BLaER1 (cell line): ENCODE data around the gene QTRT2.
A peak's percentile ranks its signal among the peaks of the same experiment; 100 is the strongest.

Source experiments
- H3K27ac ChIP-seq: shearing (Covaris generic); formaldehyde crosslinking; 2 replicates; pipeline ENCODE4 v1.8.1; 2022
- H3K27me3 ChIP-seq: shearing (Covaris generic); formaldehyde crosslinking; 2 replicates; pipeline ENCODE4 v1.8.1; 2022
- H3K36me3 ChIP-seq: shearing (Covaris generic); formaldehyde crosslinking; 2 replicates; pipeline ENCODE4 v1.8.1; 2022
- H3K4me1 ChIP-seq: shearing (Covaris generic); formaldehyde crosslinking; 2 replicates; pipeline ENCODE4 v1.8.1; 2022
- H3K4me2 ChIP-seq: shearing (Covaris generic); formaldehyde crosslinking; 2 replicates; pipeline ENCODE4 v1.8.1; 2022
- H3K4me3 ChIP-seq: shearing (Covaris generic); formaldehyde crosslinking; 2 replicates; pipeline ENCODE4 v1.8.1; 2022
- H3K9ac ChIP-seq: shearing (Covaris generic); formaldehyde crosslinking; 2 replicates; pipeline ENCODE4 v1.8.1; 2022
- H3K9me3 ChIP-seq: shearing (Covaris generic); formaldehyde crosslinking; 2 replicates; pipeline ENCODE4 v1.8.1; 2022
- H4K20me1 ChIP-seq: shearing (Covaris generic); formaldehyde crosslinking; 2 replicates; pipeline ENCODE4 v1.8.1; 2022
- Cebpa-rat ChIP-seq: shearing (Covaris generic); IDR thresholded peaks from 2 replicates; pipeline ENCODE4 v1.8.1; 2022

Gene QTRT2

DNA sequence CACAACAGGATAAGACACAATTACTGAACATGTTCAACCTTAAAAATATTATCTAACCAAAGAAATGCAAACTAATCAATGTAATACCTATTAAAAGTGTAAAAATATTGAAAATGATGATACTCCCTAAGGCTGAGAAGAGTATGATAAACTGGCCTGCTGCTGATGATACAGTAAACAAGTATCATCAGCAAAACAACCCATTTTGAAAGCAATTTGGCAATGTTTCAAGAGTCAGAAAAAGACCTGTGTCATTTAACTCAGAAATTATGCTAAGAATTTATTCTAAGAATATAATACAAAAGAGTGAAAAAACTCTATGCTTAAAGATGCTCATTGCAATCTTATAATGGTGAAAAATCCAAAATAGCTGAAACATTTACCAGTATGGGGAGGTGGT is 22.3 kb upstream of the QTRT2 start:
- Histone ChIP-seq H3K36me3 (no peaks in the 10 kb centered on the region), H3K9ac (no peak overlapping the region), H3K27me3 (no peaks in the 10 kb centered on the region), H4K20me1 (no peaks in the 10 kb centered on the region), H3K27ac (no peak overlapping the region), H3K9me3 (no peaks in the 10 kb centered on the region), H3K4me3 (no peak overlapping the region), H3K4me2 (no peak overlapping the region), H3K4me1 (no peaks in the 10 kb centered on the region)
- no peak for TF ChIP-seq Cebpa-rat

GRCh38 chr3:114034787-114035545 is 21.6 kb upstream of the QTRT2 start:
- H3K9me3 ChIP-seq, result no peaks in the 10 kb centered on the region
- no peaks in the 10 kb centered on the region for H3K36me3 ChIP-seq

DNA sequence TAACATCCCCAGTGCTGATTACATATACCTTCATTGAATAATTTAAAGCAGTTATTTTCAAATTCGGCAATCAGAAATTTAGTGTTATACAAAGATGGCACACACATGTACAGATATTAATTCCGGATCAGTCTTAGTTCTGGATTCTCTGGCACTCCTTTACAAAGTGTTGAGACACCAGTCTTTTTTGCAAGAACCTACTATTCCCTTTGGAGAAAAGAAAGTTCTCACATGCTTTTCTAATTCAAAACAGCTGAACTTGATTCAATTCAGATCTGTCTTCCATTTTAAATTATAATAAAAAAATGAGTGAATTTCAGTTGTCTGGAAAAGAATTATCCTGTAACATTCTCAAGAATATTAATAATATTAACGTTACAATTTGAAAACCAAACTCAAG is 20.6 kb upstream of the QTRT2 start:
- no peaks in the 10 kb centered on the region for H3K27me3 ChIP-seq
- H3K27ac ChIP-seq, result no peak overlapping the region
- H3K4me2 ChIP-seq, result no peak overlapping the region
- no peak overlapping the region for H3K4me3 ChIP-seq
- H3K36me3 ChIP-seq, result no peaks in the 10 kb centered on the region
- H3K4me1 ChIP-seq, result no peaks in the 10 kb centered on the region
- no peak overlapping the region for H3K9ac ChIP-seq
- H3K9me3 ChIP-seq, result no peaks in the 10 kb centered on the region
- no peaks in the 10 kb centered on the region for H4K20me1 ChIP-seq
- no peak for TF ChIP-seq Cebpa-rat

More at GRCh38 chr3:114034787-114035545, 21.6 kb upstream of the QTRT2 start:
- H3K4me3 ChIP-seq, result no peak overlapping the region
- H3K27ac ChIP-seq, result no peak overlapping the region
- no peak overlapping the region for H3K9ac ChIP-seq
- H3K27me3 ChIP-seq, result no peaks in the 10 kb centered on the region
- no peak overlapping the region for H3K4me2 ChIP-seq
- no peaks in the 10 kb centered on the region for H3K4me1 ChIP-seq
- no peaks in the 10 kb centered on the region for H4K20me1 ChIP-seq
- no peak for TF ChIP-seq Cebpa-rat

GRCh38 chr3:114043205-114043604 is 13.3 kb upstream of the QTRT2 start:
- no peaks in the 10 kb centered on the region for H3K9me3 ChIP-seq
- no peak overlapping the region for H3K27ac ChIP-seq
- no peaks in the 10 kb centered on the region for H3K36me3 ChIP-seq
- no peak overlapping the region for H3K4me2 ChIP-seq
- H3K4me1 ChIP-seq, result no peaks in the 10 kb centered on the region
- no peak overlapping the region for H3K4me3 ChIP-seq
- no peak for TF ChIP-seq Cebpa-rat
- no peaks in the 10 kb centered on the region for H3K27me3 ChIP-seq
- no peaks in the 10 kb centered on the region for H4K20me1 ChIP-seq
- H3K9ac ChIP-seq, result no peak overlapping the region

- Histone ChIP-seq H3K36me3 (no peaks in the 10 kb centered on the region), H3K4me1 (peaks cover 10% of the 10 kb centered on the region), H3K4me3 (no peak overlapping the region), H3K9me3 (no peaks in the 10 kb centered on the region), H3K9ac (no peak overlapping the region), H3K27ac (no peak overlapping the region), H3K27me3 (no peaks in the 10 kb centered on the region), H4K20me1 (no peaks in the 10 kb centered on the region), H3K4me2 (no peak overlapping the region)
- no peak for TF ChIP-seq Cebpa-rat
Observed at GRCh38 chr3:114052216-114052615, 4.3 kb upstream of the QTRT2 start.

GRCh38 chr3:114057011-114057347 is 442 bp downstream of the QTRT2 start:
- H3K27me3 ChIP-seq, result no peaks in the 10 kb centered on the region
- peaks cover 15% of the 10 kb centered on the region for H3K36me3 ChIP-seq
- peak overlapping the region; percentile 80 for H3K9ac ChIP-seq
- H3K4me2 ChIP-seq, result peak overlapping the region; percentile 73
- H3K4me1 ChIP-seq, result peaks cover 30% of the 10 kb centered on the region
- no peaks in the 10 kb centered on the region for H3K9me3 ChIP-seq
- H4K20me1 ChIP-seq, result peaks cover 20% of the 10 kb centered on the region
- TF ChIP-seq Cebpa-rat, result no peak
- H3K4me3 ChIP-seq, result peak overlapping the region; percentile 80
- H3K27ac ChIP-seq, result peak overlapping the region; percentile 50

DNA sequence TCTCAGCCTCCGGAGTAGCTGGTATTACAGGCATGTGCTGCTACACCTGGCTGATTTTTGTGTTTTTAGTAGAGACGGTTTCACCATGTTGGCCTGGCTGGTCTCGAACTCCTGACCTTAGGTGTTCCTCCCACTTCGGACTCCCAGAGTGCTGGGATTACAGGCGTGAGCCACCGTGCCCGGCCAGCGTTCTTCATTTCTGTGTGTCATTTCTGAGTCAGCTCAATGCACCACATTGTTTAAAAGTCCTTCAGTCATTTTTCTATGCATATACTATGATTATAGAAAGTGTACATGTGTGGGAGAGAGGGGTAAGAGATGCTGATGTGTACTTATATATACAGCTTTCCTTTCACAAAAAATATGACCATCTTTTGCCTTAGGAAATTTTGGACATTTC is 2.1 kb downstream of the QTRT2 start:
- TF ChIP-seq Cebpa-rat, result no peak
- Histone ChIP-seq H4K20me1 (peaks cover 32% of the 10 kb centered on the region), H3K27ac (no peak overlapping the region), H3K36me3 (peaks cover 15% of the 10 kb centered on the region), H3K27me3 (no peaks in the 10 kb centered on the region), H3K4me2 (peak overlapping the region; percentile 73), H3K9me3 (no peaks in the 10 kb centered on the region), H3K4me1 (peaks cover 30% of the 10 kb centered on the region), H3K9ac (no peak overlapping the region), H3K4me3 (no peak overlapping the region)

- no peak overlapping the region for H3K9ac ChIP-seq
- no peak overlapping the region for H3K4me2 ChIP-seq
- H3K27ac ChIP-seq, result no peak overlapping the region
- peaks cover 56% of the 10 kb centered on the region for H4K20me1 ChIP-seq
- H3K9me3 ChIP-seq, result no peaks in the 10 kb centered on the region
- peaks cover 20% of the 10 kb centered on the region for H3K4me1 ChIP-seq
- peaks cover 37% of the 10 kb centered on the region for H3K36me3 ChIP-seq
- H3K27me3 ChIP-seq, result no peaks in the 10 kb centered on the region
- no peak overlapping the region for H3K4me3 ChIP-seq
- no peak for TF ChIP-seq Cebpa-rat
Observed at GRCh38 chr3:114060906-114061655, 4.5 kb downstream of the QTRT2 start.

DNA sequence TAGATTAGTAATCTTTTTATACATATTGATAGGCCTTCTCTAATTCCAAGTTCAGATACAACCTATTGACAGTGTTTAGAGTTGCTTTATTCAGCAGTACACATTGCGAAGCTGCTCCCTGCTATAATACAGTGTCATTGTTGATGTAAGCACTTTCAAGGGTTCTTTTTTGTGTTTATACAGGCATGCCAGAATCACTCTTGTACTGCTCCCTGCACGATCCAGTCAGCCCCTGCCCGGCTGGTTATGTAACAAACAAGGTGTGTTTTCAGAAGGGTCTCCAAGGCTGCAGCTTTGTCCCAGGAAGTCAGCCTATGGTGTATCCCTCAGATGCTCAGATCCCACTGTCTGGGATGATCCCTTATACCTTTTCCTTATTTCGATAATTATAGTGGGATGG is 11.3 kb downstream of the QTRT2 start:
- Histone ChIP-seq H3K9ac (no peak overlapping the region), H3K4me1 (no peaks in the 10 kb centered on the region), H3K9me3 (no peaks in the 10 kb centered on the region), H3K4me3 (no peak overlapping the region), H3K4me2 (no peak overlapping the region), H3K27me3 (no peaks in the 10 kb centered on the region), H4K20me1 (peaks cover 52% of the 10 kb centered on the region), H3K36me3 (peaks cover 88% of the 10 kb centered on the region), H3K27ac (no peak overlapping the region)
- TF ChIP-seq Cebpa-rat, result no peak

GRCh38 chr3:114068336-114068735 is 11.8 kb downstream of the QTRT2 start:
- Histone ChIP-seq H4K20me1 (peaks cover 54% of the 10 kb centered on the region), H3K27ac (no peak overlapping the region), H3K4me2 (no peak overlapping the region), H3K4me3 (no peak overlapping the region), H3K27me3 (no peaks in the 10 kb centered on the region), H3K4me1 (no peaks in the 10 kb centered on the region), H3K9ac (no peak overlapping the region), H3K9me3 (no peaks in the 10 kb centered on the region), H3K36me3 (peaks cover 94% of the 10 kb centered on the region)
- no peak for TF ChIP-seq Cebpa-rat
